ENCODE measurements around the gene SDHAF2.

DNA sequence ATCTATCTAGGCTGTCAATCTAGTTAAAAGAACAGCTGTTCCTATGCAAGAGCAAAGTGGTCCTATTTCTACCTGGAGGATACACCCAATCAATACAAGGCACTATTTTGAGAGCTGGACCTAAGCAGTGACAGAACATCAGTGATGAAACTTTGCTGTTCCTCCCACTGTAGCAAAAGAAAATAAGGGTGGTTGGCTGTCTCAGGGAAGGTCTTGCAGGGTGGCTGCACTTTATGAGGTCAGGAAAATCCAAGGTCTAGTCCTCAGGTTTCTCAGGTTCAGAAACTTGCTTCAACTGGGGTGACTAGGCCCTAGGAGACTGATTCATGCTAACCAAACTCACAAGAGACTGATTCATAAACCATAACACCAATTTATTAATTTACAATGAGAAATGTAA lies 11.8 kb upstream of the SDHAF2 start:
- TF ChIP-seq ZXDB (tag by site-specific recombination; IDR thresholded peaks at IDR 0.05) (no peak), SETDB1 (IDR thresholded peaks at IDR 0.05; ENCODE audit: insufficient read length, low read length) (no peak), ZNF274 (IDR thresholded peaks at IDR 0.05; ENCODE audit: low read length) (no peak), ZNF274 (tag by site-specific recombination; IDR thresholded peaks at IDR 0.05; ENCODE audit: borderline replicate concordance) (no peak), OVOL3 (tag by site-specific recombination; IDR thresholded peaks at IDR 0.05) (no peak), ZNF140 (tag by site-specific recombination; IDR thresholded peaks at IDR 0.05) (no peak), ZNF777 (tag by site-specific recombination; IDR thresholded peaks at IDR 0.05; ENCODE audit: borderline replicate concordance) (no peak), GLI4 (tag by site-specific recombination; IDR thresholded peaks at IDR 0.05) (no peak), ZNF221 (tag by site-specific recombination; IDR thresholded peaks at IDR 0.05; ENCODE audit: borderline replicate concordance) (no peak)
- TF ChIP-seq, protein P1, sequence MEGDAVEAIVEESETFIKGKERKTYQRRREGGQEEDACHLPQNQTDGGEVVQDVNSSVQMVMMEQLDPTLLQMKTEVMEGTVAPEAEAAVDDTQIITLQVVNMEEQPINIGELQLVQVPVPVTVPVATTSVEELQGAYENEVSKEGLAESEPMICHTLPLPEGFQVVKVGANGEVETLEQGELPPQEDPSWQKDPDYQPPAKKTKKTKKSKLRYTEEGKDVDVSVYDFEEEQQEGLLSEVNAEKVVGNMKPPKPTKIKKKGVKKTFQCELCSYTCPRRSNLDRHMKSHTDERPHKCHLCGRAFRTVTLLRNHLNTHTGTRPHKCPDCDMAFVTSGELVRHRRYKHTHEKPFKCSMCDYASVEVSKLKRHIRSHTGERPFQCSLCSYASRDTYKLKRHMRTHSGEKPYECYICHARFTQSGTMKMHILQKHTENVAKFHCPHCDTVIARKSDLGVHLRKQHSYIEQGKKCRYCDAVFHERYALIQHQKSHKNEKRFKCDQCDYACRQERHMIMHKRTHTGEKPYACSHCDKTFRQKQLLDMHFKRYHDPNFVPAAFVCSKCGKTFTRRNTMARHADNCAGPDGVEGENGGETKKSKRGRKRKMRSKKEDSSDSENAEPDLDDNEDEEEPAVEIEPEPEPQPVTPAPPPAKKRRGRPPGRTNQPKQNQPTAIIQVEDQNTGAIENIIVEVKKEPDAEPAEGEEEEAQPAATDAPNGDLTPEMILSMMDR (tag by site-specific recombination; IDR thresholded peaks at IDR 0.05), result no peak

Data from HEK293 (cell line).